PC-9 (cell line): ENCODE data around the gene ILDR1. TPM values are rescaled to one million over a fixed set of nuclear protein-coding genes. Genes with fewer than 3 reads are reported as not detected.

Experiments used
- Bru-seq: library from RNA; stranded (reverse); fragments of 400-500 nt; gene quantifications from one replicate; lab custom pipeline; 2021; lab: Mats Ljungman, UMichigan
- BruChase-seq, 2 experiments: library from RNA; stranded (reverse); fragments of 400-500 nt; gene quantifications; one replicate each; lab custom pipeline; 2021; lab: Mats Ljungman, UMichigan
- BruUV-seq: library from RNA; stranded (reverse); fragments of 400-500 nt; replicated peaks from 2 replicates; lab custom pipeline; 2021; lab: Mats Ljungman, UMichigan
- CTCF ChIA-PET: fragments of 300-600 bp; sonication (Branson Sonifier 250); formaldehyde crosslinking; loops from one replicate; lab custom pipeline; 2022; ENCODE audit warnings: antibody characterized with exemption; lab: Charles Lee
- POLR2A ChIA-PET: fragments of 300-600 bp; sonication (Branson Sonifier 250); formaldehyde crosslinking; loops from one replicate; lab custom pipeline; 2022; ENCODE audit warnings: antibody characterized with exemption; ENCODE audit not compliant: unreplicated experiment; lab: Charles Lee
- DNase-seq, 2 experiments: peaks; one replicate each; pipeline versions ENCODE4 v3.0.0 to v3.0.0-alpha.2; 2015 to 2022; ENCODE audit warnings: mixed read lengths in 1 of 2
- H2AFZ ChIP-seq: fragments of 200-600 bp; sonication (generic); 2 replicates; pipeline ENCODE4 v1.8.1; 2017; ENCODE audit warnings: antibody characterized with exemption
- H3F3A ChIP-seq: fragments of 200-600 bp; sonication (generic); 2 replicates; pipeline ENCODE4 v1.8.1; 2017; ENCODE audit warnings: antibody characterized with exemption, mild to moderate bottlenecking, low read depth; ENCODE audit not compliant: insufficient read depth
- H3K27ac ChIP-seq: fragments of 200-600 bp; sonication (generic); 2 replicates; pipeline ENCODE4 v1.6.1; 2016; ENCODE audit warnings: mixed run types
- H3K27me3 ChIP-seq: fragments of 200-600 bp; sonication (generic); 2 replicates; pipeline ENCODE4 v1.6.1; 2016; ENCODE audit warnings: low read depth, mixed run types; ENCODE audit not compliant: insufficient read depth
- H3K36me3 ChIP-seq: fragments of 200-600 bp; sonication (generic); 2 replicates; pipeline ENCODE4 v1.6.1; 2016; ENCODE audit warnings: low read depth, mixed run types
- H3K4me1 ChIP-seq: fragments of 200-600 bp; sonication (generic); replicated peaks from 2 replicates; pipeline ENCODE4 v1.6.1; 2016; ENCODE audit warnings: mixed run types; ENCODE audit not compliant: insufficient read depth
- H3K4me2 ChIP-seq: fragments of 200-600 bp; sonication (generic); 2 replicates; pipeline ENCODE4 v1.6.1; 2017; ENCODE audit warnings: mixed run types
- H3K4me3 ChIP-seq: fragments of 200-600 bp; sonication (generic); 2 replicates; pipeline ENCODE4 v1.6.1; 2016; ENCODE audit warnings: mixed run types
- H3K79me2 ChIP-seq: fragments of 200-600 bp; sonication (generic); 2 replicates; pipeline ENCODE4 v1.6.1; 2017; ENCODE audit warnings: low read depth, mixed run types
- H3K9me2 ChIP-seq: fragments of 200-600 bp; sonication (generic); 2 replicates; pipeline ENCODE4 v1.8.1; 2017; ENCODE audit warnings: mild to moderate bottlenecking; ENCODE audit not compliant: insufficient read depth
- H3K9me3 ChIP-seq: fragments of 200-600 bp; sonication (generic); 2 replicates; pipeline ENCODE4 v1.8.1; 2016; ENCODE audit warnings: low read depth; ENCODE audit not compliant: insufficient read depth
- H4K20me1 ChIP-seq: fragments of 200-600 bp; sonication (generic); 2 replicates; pipeline ENCODE4 v1.8.1; 2017; ENCODE audit not compliant: insufficient read depth
- CTCF ChIP-seq: fragments of 200-600 bp; sonication (generic); conservative IDR thresholded peaks from 2 replicates; pipeline ENCODE4 v1.6.1; 2017; ENCODE audit warnings: mixed run types, antibody characterized with exemption, mild to moderate bottlenecking, moderate library complexity
- EZH2 ChIP-seq: fragments of 200-600 bp; sonication (generic); IDR thresholded peaks from 2 replicates; pipeline ENCODE4 v1.8.0; 2017; ENCODE audit warnings: antibody characterized with exemption, low read depth
- intact Hi-C: fragments of 100-400 bp; cut with micrococcal nuclease; formaldehyde crosslinking; loops from one replicate; pipeline ENCODE4 v1.10.0; 2022; ENCODE audit not compliant: unreplicated experiment
- long read RNA-seq: library from polyadenylated mRNA; stranded (forward); transcript quantifications from one replicate; pipeline ENCODE4 v2.0.0, GENCODE V29; 2022
- total RNA-seq: library from RNA; stranded (reverse); gene quantifications from 2 replicates; pipeline ENCODE4 v1.2.3, GENCODE V29; 2021

The ILDR1 gene
- total RNA-seq (4.2 and 5.1 TPM in 2 replicates), Bru-seq, nascent RNA (percentile 44 among the genes with signal in this experiment), BruChase-seq, experiment 1, labeled RNA remaining after a 2-hour chase (percentile 35 among the genes with signal in this experiment), BruChase-seq, experiment 2, labeled RNA remaining after a 6-hour chase (percentile 38 among the genes with signal in this experiment)
- long read RNA-seq, transcript ILDR1-202 (8 exons, 2,855 nt) = major isoform, 7 of 18 reads
- long read RNA-seq, partial matches to known transcripts = 5 of 18 reads
- long read RNA-seq, other reads (novel, unspliced or antisense) = 5 of 18 reads

- peak; percentile 40 to 85 for DNase-seq
- no peaks in the 10 kb centered on the region for H3F3A ChIP-seq
- no peaks in the 10 kb centered on the region for H3K9me2 ChIP-seq
- H4K20me1 ChIP-seq = no peaks in the 10 kb centered on the region
- no peaks in the 10 kb centered on the region for H3K9me3 ChIP-seq
- 0 out of 2 replicates have a peak, but pooled peaks cover 4% of the 10 kb centered on the region for H3K4me1 ChIP-seq
- peak within 1 kb of the TSS; percentile 98 for H2AFZ ChIP-seq
- H3K27me3 ChIP-seq = no peaks in the 10 kb centered on the region
- ChIA-PET CTCF (no interaction called here), POLR2A (interaction anchor here (0.7 kb wide), 1 partner anchor 448 kb away, joined by 8 read pairs; no protein-coding TSS in a partner anchor)
- H3K4me2 ChIP-seq = peak within 1 kb of the TSS; percentile 76
- no peaks in the 10 kb centered on the region for H3K36me3 ChIP-seq
- BruUV-seq = TSS peak; percentile 60
- intact Hi-C loops = no loop called here
- TF ChIP-seq CTCF (no peak), EZH2 (no peak)
- no peaks in the 10 kb centered on the region for H3K79me2 ChIP-seq
- peak within 1 kb of the TSS; percentile 82 for H3K4me3 ChIP-seq
- no peak within 1 kb of the TSS for H3K27ac ChIP-seq
Observed at GRCh38 chr3:122021811-122022401, at the start of gene ILDR1. Gene ILDR1 (minus strand): TSS chr3:122022247. CDS start chr3:122022077, 170 bp downstream.

- TF ChIP-seq CTCF (no peak), EZH2 (no peak)
- POLR2A ChIA-PET = no interaction called here
- Histone ChIP-seq H3K4me1 (no peaks in the 10 kb centered on the region), H3K36me3 (no peaks in the 10 kb centered on the region), H3K27ac (no peak overlapping the region), H3K4me3 (no peak overlapping the region), H3K27me3 (no peaks in the 10 kb centered on the region), H3F3A (no peaks in the 10 kb centered on the region), H3K4me2 (no peak overlapping the region), H3K79me2 (no peaks in the 10 kb centered on the region), H4K20me1 (no peaks in the 10 kb centered on the region), H3K9me3 (no peaks in the 10 kb centered on the region), H2AFZ (no peak overlapping the region), H3K9me2 (no peaks in the 10 kb centered on the region)
- intact Hi-C loops = no loop called here
- no TSS peak for BruUV-seq
- CTCF ChIA-PET = no interaction called here
- no peak for DNase-seq
Observed at GRCh38 chr3:122067588-122068240, 45.7 kb upstream of the ILDR1 start.

- Histone ChIP-seq H2AFZ (no peak overlapping the region), H3K4me1 (no peaks in the 10 kb centered on the region), H3K27me3 (no peaks in the 10 kb centered on the region), H3F3A (no peaks in the 10 kb centered on the region), H3K9me3 (no peaks in the 10 kb centered on the region), H3K27ac (no peak overlapping the region), H3K4me3 (no peak overlapping the region), H4K20me1 (no peaks in the 10 kb centered on the region), H3K4me2 (no peak overlapping the region), H3K79me2 (no peaks in the 10 kb centered on the region), H3K36me3 (no peaks in the 10 kb centered on the region), H3K9me2 (no peaks in the 10 kb centered on the region)
- BruUV-seq = no TSS peak
- TF ChIP-seq CTCF = no peak
- no peak for TF ChIP-seq EZH2
- DNase-seq = no peak
- ChIA-PET POLR2A (no interaction called here), CTCF (no interaction called here)
- intact Hi-C loops = no loop called here
Observed at GRCh38 chr3:122067214-122067550, 45.1 kb upstream of the ILDR1 start.
